Nephron (organoid): ENCODE measurements around the gene MAPK8IP1.

ENCODE experiments used
- H3K27ac Mint-ChIP-seq, 3 experiments: 2 replicates each; pipeline ENCODE4 v1.8.0; 2020; ENCODE audit warnings: mixed read lengths in 3 of 3, mild to moderate bottlenecking in 2 of 3, moderate library complexity in 1 of 3
- H3K27me3 Mint-ChIP-seq: 2 replicates; pipeline ENCODE4 v1.8.0; 2021; ENCODE audit warnings: low read depth, mild to moderate bottlenecking, moderate library complexity, mixed read lengths
- H3K36me3 Mint-ChIP-seq: 2 replicates; pipeline ENCODE4 v1.8.0; 2020; ENCODE audit warnings: low read depth, mixed read lengths
- H3K4me1 Mint-ChIP-seq: 2 replicates; pipeline ENCODE4 v1.8.0; 2020; ENCODE audit warnings: mixed read lengths
- H3K4me3 Mint-ChIP-seq, 3 experiments: 2 replicates each; pipeline ENCODE4 v1.8.0; 2020; ENCODE audit warnings: mild to moderate bottlenecking in 3 of 3, mixed read lengths in 3 of 3, moderate library complexity in 2 of 3
- H3K9me3 Mint-ChIP-seq: 2 replicates; pipeline ENCODE4 v1.8.0; 2020; ENCODE audit warnings: mixed read lengths
- TF ChIP-seq, protein P1 (sequence below), 3 experiments: fragments of 200-600 bp; sonication (generic); IDR thresholded peaks; one replicate each; pipeline ENCODE4 v1.5.0; 2021; ENCODE audit warnings: antibody characterized with exemption in 3 of 3; ENCODE audit not compliant: unreplicated experiment in 3 of 3

Gene MAPK8IP1

GRCh38 chr11:45933846-45934579, 48.6 kb downstream of the MAPK8IP1 start:
- no peaks in the 10 kb centered on the region for H3K9me3 Mint-ChIP-seq
- H3K4me1 Mint-ChIP-seq: peaks cover 8% of the 10 kb centered on the region
- TF ChIP-seq, protein P1, sequence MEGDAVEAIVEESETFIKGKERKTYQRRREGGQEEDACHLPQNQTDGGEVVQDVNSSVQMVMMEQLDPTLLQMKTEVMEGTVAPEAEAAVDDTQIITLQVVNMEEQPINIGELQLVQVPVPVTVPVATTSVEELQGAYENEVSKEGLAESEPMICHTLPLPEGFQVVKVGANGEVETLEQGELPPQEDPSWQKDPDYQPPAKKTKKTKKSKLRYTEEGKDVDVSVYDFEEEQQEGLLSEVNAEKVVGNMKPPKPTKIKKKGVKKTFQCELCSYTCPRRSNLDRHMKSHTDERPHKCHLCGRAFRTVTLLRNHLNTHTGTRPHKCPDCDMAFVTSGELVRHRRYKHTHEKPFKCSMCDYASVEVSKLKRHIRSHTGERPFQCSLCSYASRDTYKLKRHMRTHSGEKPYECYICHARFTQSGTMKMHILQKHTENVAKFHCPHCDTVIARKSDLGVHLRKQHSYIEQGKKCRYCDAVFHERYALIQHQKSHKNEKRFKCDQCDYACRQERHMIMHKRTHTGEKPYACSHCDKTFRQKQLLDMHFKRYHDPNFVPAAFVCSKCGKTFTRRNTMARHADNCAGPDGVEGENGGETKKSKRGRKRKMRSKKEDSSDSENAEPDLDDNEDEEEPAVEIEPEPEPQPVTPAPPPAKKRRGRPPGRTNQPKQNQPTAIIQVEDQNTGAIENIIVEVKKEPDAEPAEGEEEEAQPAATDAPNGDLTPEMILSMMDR (IDR thresholded peaks at IDR 0.05; ENCODE audit: unreplicated experiment in 3 of 3): no peak
- no peak overlapping the region for H3K4me3 Mint-ChIP-seq
- peaks cover 48% of the 10 kb centered on the region for H3K36me3 Mint-ChIP-seq
- no peak overlapping the region for H3K27ac Mint-ChIP-seq
- H3K27me3 Mint-ChIP-seq: no peaks in the 10 kb centered on the region

DNA sequence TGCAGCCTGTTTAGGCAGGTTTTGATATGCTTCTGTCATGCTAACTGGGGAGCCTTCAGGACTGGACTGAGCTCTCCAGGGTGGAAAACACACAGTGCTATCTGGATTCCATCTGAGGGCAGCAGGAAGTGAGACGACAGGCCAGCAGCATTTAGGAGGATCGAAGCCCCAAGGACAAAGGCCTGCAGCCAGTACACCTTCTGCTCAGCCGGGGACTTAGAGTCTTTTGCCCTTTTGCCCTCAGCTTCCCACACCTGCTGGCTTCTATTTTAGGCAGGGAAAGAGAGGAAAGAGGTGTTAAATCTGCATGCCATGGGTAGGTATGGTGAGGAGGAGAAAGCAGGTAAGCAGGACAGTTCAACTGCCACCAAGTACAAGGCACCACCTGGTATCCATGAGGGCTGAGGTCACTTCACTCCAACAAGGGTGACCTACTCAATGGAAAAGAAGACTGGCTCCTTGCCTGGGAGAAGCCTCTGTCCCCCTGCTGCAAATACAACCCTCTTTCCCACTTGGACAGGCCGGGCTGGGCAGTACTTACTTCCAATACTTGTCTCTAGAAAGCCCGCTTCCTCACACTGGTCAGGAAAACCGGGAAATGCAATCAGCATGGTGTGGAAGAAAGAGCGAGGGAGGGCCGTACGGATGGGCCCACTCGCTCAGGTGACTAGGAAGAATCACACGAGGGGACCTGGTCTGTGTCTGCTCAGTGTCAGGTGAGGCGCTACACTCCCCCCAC, 49.3 kb downstream of the MAPK8IP1 start:
- Mint-ChIP-seq H3K4me3 (no peak overlapping the region), H3K36me3 (peaks cover 47% of the 10 kb centered on the region), H3K9me3 (no peaks in the 10 kb centered on the region), H3K4me1 (peaks cover 6% of the 10 kb centered on the region), H3K27me3 (no peaks in the 10 kb centered on the region), H3K27ac (no peak overlapping the region)
- TF ChIP-seq, protein P1 (IDR thresholded peaks at IDR 0.05; ENCODE audit: unreplicated experiment in 3 of 3): no peak

- Mint-ChIP-seq H3K4me1 (no peaks in the 10 kb centered on the region), H3K27me3 (no peaks in the 10 kb centered on the region), H3K4me3 (no peak overlapping the region), H3K36me3 (peaks cover 42% of the 10 kb centered on the region), H3K9me3 (no peaks in the 10 kb centered on the region), H3K27ac (no peak overlapping the region)
- TF ChIP-seq, protein P1 (IDR thresholded peaks at IDR 0.05; ENCODE audit: unreplicated experiment in 3 of 3): no peak
These were observed 50.1 kb downstream of the MAPK8IP1 start for GRCh38 chr11:45935349-45936064.

- Mint-ChIP-seq H3K4me1 (no peaks in the 10 kb centered on the region), H3K4me3 (no peak overlapping the region), H3K27me3 (no peaks in the 10 kb centered on the region), H3K27ac (no peak overlapping the region), H3K9me3 (no peaks in the 10 kb centered on the region), H3K36me3 (peaks cover 46% of the 10 kb centered on the region)
- TF ChIP-seq, protein P1 (IDR thresholded peaks at IDR 0.05; ENCODE audit: unreplicated experiment in 3 of 3): no peak
These were observed 51.1 kb downstream of the MAPK8IP1 start for GRCh38 chr11:45936511-45937054.

GRCh38 chr11:45937916-45938315, 52.5 kb downstream of the MAPK8IP1 start:
- Mint-ChIP-seq H3K4me1 (no peaks in the 10 kb centered on the region), H3K27me3 (no peaks in the 10 kb centered on the region), H3K36me3 (peaks cover 48% of the 10 kb centered on the region), H3K27ac (no peak overlapping the region), H3K9me3 (no peaks in the 10 kb centered on the region), H3K4me3 (no peak overlapping the region)
- TF ChIP-seq, protein P1 (IDR thresholded peaks at IDR 0.05; ENCODE audit: unreplicated experiment in 3 of 3): no peak
